GM19463 (cell line): ENCODE measurements around the gene ELOVL6.
"Not testable (repeated sequence)": the region's sequence is repeated elsewhere in the genome, so short reads cannot be mapped to it uniquely, and the experiment has no call there.

Experiments used
- ATAC-seq: cut with Tn5 transposase; IDR thresholded peaks from one replicate; pipeline ENCODE4 v1.9.1; 2021; ENCODE audit warnings: mild to moderate bottlenecking, moderate library complexity; ENCODE audit not compliant: unreplicated experiment

The ELOVL6 gene

GRCh38 chr4:110078148-110078547 is 120.3 kb downstream of the ELOVL6 start:
- not testable (repeated sequence) for ATAC-seq

GRCh38 chr4:110076828-110077227 is 121.6 kb downstream of the ELOVL6 start:
- ATAC-seq: not testable (repeated sequence)

DNA sequence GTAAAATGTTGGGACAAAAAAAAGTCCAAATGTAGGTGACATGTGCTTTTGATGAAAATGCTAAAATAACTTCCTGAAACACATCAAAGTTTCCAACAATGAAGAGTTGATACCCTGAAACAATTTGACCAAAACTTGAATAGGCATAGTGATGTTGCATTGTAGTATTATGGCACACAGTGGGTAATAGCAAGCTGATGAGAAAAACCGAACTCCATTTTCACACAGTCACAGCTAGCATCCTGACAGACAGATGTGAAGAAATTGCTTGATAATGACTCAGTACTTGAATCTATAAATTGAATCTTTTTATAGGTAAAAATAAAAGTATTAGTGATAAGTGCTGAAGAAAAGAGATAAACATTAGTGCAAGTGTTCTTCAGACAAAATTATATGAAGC is 122.5 kb downstream of the ELOVL6 start:
- no peak for ATAC-seq

DNA sequence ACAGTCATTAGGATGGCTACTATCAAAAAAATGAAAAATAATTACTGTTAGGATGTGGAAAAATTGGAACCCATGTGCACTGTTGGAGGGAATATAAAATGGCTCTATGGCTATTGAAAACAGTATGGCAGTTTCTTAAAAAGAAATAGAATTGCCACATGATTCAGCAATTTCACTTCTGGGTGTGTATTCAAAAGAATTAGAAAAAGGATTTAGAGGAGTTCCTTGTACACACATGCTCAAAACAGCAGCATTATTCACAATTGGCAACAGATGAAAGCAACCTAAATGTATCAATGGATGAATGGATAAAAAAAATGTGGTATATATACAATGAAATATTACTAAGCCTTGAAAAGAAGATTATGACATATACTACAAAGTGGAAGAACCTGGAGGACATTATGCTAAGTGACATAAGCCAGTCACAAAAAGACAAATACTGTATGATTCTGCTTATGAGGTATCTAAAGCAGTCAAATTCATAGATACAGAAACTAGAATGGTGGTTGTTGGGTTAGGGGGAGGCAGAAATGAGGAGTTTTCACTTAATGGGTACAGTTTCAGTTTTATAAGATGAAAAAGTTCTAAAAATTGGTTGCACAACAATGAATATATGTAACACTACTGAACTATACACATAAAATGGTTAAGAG is 123.2 kb downstream of the ELOVL6 start:
- peak; percentile 83 for ATAC-seq

GRCh38 chr4:110074570-110074969 is 123.8 kb downstream of the ELOVL6 start:
- ATAC-seq: no peak

GRCh38 chr4:110073053-110073845 is 125.2 kb downstream of the ELOVL6 start:
- ATAC-seq: no peak

- ATAC-seq: no peak
These were observed 126.9 kb downstream of the ELOVL6 start for GRCh38 chr4:110071466-110071865.

DNA sequence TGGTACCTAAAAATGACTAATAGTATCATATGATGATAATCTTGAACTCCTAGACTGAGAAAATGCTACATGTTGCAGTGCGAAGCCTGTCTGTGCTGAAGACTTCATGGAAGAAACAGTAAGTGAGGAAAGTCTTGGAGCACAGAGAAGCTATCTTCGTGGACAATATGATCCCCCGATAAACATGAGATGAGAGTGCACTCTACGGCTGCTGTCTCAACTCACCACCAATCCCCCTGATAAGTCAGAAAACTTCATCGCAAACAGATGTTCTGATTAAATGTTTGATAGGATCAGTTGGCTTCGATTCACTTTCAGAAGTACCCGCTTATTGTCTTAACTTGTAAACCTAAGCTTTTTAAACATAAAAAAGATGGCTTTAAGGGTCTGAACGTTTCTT is 130.2 kb downstream of the ELOVL6 start:
- ATAC-seq: no peak

GRCh38 chr4:110064934-110065333 is 133.5 kb downstream of the ELOVL6 start:
- ATAC-seq: no peak

DNA sequence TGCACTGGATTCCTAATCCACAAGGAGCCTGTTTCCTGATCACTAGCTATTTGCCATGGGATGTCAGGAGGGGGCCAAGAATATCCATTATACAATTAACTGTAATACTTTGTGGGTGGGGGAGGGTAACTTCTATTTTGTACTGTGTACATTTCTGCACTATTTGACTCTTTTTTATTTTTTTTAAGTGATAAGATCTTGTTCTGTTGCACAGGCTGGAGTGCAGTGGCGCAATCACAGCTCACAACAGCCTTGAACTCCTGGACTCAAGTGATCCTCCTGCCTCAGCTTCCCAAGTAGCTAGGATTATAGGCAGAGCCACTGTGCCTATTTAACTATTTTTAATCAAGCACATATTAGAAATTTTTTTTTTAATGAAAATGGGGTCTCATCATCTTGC is 134.1 kb downstream of the ELOVL6 start:
- no peak for ATAC-seq

DNA sequence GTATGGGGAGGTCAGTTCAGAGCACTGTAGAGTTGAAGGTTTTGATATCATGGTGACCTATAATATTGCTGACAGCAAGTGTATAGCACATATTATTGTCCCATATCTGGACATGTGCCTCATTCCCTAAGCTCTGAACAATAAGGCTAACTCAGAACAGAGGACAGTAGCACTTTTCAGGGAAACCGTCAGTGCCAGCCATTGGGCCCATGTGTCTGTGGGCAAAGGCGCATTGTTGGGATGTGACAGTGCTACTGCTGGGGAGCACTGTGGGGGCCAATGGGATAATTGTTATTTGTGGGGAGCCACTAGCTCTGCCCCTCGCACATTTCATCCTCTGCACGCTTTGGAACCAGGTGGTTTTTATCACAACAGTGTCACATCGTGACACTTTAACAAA is 136.2 kb downstream of the ELOVL6 start:
- ATAC-seq: no peak

DNA sequence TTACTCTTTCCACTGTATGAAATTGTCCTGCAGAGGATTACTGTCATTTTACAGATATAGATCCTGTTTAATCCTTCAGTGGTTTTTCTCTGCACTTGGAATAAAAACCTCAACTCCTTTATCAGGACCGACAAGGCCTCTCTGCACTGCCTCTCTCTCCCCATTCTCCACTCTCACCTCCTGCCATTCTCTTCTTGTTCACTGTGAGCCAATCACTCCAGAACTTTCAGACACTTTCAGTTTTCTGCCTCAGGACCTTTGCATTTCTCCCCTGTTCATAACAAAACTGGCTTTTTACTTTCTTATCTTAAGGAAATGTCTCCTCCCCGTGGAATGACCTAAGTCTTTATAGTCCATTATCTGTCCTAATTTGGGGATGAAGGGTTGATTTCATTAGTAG is 137.3 kb downstream of the ELOVL6 start:
- ATAC-seq: no peak

- ATAC-seq: peak; percentile 56
These were observed 138.7 kb downstream of the ELOVL6 start for GRCh38 chr4:110059556-110060191.

DNA sequence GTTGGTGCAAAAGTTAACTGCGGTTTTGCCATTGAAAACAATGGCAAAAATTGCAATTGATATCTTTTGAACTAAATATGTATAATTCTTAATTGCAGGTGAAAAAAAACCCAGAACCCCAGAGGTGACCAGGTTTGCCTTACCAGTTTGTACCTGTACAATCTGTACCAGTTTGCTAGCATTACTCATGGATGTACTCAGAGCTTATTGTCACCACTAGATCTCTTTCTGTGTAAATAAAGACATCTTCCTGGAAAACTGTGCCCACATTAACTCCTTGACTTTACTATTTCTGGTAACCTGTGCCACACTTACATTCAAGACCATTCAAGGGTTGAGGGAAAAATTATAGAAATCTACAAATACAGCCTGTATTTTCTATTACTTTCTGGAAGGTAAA is 139.7 kb downstream of the ELOVL6 start:
- no peak for ATAC-seq

DNA sequence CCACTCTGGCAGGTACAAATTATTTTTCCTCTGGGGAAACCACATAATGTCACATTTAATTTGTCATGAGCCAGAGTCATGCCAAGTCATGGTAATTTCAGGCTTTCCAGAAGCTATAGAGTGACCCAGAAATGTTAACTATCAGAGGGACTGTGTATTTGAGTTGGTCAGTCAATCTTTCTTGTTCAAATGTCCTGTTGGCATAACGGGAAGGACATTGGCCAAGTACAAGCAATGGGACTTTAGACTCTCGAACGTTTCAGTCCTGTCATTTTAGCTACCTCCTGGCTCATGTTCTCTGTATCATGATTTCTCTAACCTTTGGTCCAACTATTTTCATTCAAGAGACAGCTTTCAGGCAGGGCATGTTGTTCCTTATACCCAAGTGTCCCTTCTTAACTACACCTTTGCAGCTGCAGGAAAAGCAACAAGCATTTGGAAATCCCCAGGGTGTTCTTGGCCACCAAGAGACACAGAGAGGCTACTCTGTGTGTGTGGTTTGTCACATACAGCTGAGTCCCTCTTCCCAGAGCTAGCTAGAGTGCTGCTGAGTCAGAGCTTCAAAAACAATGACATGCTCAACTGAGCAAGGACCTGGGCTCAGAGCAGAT is 143.2 kb downstream of the ELOVL6 start:
- ATAC-seq: peak; percentile 88

- ATAC-seq: no peak
These were observed 148.2 kb downstream of the ELOVL6 start for GRCh38 chr4:110049951-110050925.

- no peak for ATAC-seq
These were observed 151.8 kb downstream of the ELOVL6 start for GRCh38 chr4:110046588-110047049.

- no peak for ATAC-seq
These were observed 155.6 kb downstream of the ELOVL6 start for GRCh38 chr4:110042545-110043517.

- no peak for ATAC-seq
These were observed 156.7 kb downstream of the ELOVL6 start for GRCh38 chr4:110041735-110042134.
